ENCODE measurements around the gene ATP8A2.

DNA sequence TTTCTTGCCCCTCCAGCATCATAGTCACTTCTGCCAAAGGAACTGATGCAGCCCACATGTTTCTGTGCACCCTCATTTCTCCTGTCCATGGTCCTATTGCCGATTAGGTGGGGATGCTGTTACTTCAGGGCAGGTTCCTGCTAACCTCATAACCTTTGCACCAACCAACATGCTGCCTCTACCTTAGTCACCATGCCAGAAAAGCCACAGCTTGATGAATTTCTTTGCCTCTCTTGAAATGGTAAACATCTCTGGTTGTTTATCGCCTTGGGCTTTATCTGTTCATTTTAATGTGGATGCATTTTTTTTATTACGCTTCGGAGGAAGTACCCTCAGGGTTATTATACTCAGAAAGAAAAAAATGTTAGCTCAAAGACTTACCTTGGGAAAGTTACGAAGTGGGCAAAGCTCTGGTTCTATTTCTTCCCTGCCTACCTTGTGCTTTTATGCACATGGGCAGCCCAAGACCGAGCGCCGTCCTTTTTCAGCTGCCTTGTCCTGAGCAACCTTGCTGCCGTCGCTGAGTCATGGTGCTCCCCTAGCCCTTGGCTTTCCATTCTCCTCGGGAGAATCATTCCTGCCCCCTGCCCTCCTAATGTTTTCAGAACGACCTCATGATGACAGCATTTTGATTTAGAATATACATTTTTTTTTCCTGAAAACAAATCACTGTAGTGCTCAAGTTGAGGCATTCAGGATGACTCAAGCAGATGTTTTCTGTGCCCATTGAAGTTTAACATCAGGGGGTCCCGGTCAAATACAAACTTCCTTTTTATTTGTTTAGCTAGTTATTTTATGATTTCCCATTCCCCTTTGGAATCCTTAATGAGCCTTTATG is 400.1 kb downstream of the ATP8A2 start:
- TF ChIP-seq, protein P1, sequence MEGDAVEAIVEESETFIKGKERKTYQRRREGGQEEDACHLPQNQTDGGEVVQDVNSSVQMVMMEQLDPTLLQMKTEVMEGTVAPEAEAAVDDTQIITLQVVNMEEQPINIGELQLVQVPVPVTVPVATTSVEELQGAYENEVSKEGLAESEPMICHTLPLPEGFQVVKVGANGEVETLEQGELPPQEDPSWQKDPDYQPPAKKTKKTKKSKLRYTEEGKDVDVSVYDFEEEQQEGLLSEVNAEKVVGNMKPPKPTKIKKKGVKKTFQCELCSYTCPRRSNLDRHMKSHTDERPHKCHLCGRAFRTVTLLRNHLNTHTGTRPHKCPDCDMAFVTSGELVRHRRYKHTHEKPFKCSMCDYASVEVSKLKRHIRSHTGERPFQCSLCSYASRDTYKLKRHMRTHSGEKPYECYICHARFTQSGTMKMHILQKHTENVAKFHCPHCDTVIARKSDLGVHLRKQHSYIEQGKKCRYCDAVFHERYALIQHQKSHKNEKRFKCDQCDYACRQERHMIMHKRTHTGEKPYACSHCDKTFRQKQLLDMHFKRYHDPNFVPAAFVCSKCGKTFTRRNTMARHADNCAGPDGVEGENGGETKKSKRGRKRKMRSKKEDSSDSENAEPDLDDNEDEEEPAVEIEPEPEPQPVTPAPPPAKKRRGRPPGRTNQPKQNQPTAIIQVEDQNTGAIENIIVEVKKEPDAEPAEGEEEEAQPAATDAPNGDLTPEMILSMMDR (IDR thresholded peaks at IDR 0.05), result no peak
- TF ChIP-seq POLR2A (IDR thresholded peaks at IDR 0.05), result no peak

All from testis (tissue), 2 donors.